Endothelial cell (in vitro differentiated cells): ENCODE results near the gene SPIN1. TPM values are rescaled to one million over a fixed set of nuclear protein-coding genes. Genes with fewer than 3 reads are reported as not detected.
"Not testable (repeated sequence)": the region's sequence is repeated elsewhere in the genome, so short reads cannot be mapped to it uniquely, and the experiment has no call there.

ENCODE experiments used
- DNase-seq: peaks from one replicate; pipeline ENCODE4 v3.0.0; 2021; ENCODE audit warnings: low spot score
- H3K27ac Mint-ChIP-seq: one replicate; pipeline ENCODE4 v1.8.0; 2021; ENCODE audit warnings: mixed read lengths, inconsistent platforms; ENCODE audit not compliant: unreplicated experiment
- H3K27me3 Mint-ChIP-seq: one replicate; pipeline ENCODE4 v1.8.0; 2021; ENCODE audit warnings: mild to moderate bottlenecking, moderate library complexity, mixed read lengths, inconsistent platforms; ENCODE audit not compliant: unreplicated experiment
- H3K36me3 Mint-ChIP-seq: one replicate; pipeline ENCODE4 v1.8.0; 2021; ENCODE audit warnings: mild to moderate bottlenecking, low read depth, mixed read lengths, inconsistent platforms; ENCODE audit not compliant: unreplicated experiment
- H3K4me1 Mint-ChIP-seq: one replicate; pipeline ENCODE4 v1.8.0; 2021; ENCODE audit warnings: mild to moderate bottlenecking, mixed read lengths, inconsistent platforms; ENCODE audit not compliant: unreplicated experiment
- H3K4me3 Mint-ChIP-seq: one replicate; pipeline ENCODE4 v1.8.0; 2021; ENCODE audit warnings: mild to moderate bottlenecking, mixed read lengths, inconsistent platforms; ENCODE audit not compliant: unreplicated experiment
- H3K9me3 Mint-ChIP-seq: one replicate; pipeline ENCODE4 v1.8.0; 2021; ENCODE audit warnings: mixed read lengths, inconsistent platforms; ENCODE audit not compliant: unreplicated experiment
- CTCF ChIP-seq: fragments of 200-600 bp; sonication (generic); IDR thresholded peaks from one replicate; pipeline ENCODE4 v1.5.0; 2021; ENCODE audit warnings: antibody characterized with exemption; ENCODE audit not compliant: unreplicated experiment
- total RNA-seq: library from RNA; stranded (reverse); fragmentation: NEBNext Ultra II Directional; extraction: Animal tissue kit (Norgen Biotek cat#: 25700); gene quantifications from one replicate; pipeline ENCODE4 v1.2.1, GENCODE V29; 2021; ENCODE audit not compliant: unreplicated experiment

SPIN1 gene
- total RNA-seq, 1 donor from 2014 or later = 97.3 TPM

- DNase-seq = no peak
- Mint-ChIP-seq H3K27ac (no peak overlapping the region), H3K9me3 (no peaks in the 10 kb centered on the region), H3K36me3 (peaks cover 3% of the 10 kb centered on the region), H3K4me1 (no peaks in the 10 kb centered on the region), H3K27me3 (peaks cover 4% of the 10 kb centered on the region), H3K4me3 (no peak overlapping the region)
- TF ChIP-seq CTCF = no peak
These were observed 33.1 kb upstream of the SPIN1 start for GRCh38 chr9:88355166-88355565.

GRCh38 chr9:88357250-88357649 lies 31.0 kb upstream of the SPIN1 start:
- H3K27me3 Mint-ChIP-seq, H3K27ac Mint-ChIP-seq, H3K4me3 Mint-ChIP-seq, DNase-seq, H3K4me1 Mint-ChIP-seq, H3K36me3 Mint-ChIP-seq, H3K9me3 Mint-ChIP-seq: not testable (repeated sequence)

GRCh38 chr9:88358723-88359122 lies 29.5 kb upstream of the SPIN1 start:
- H3K27me3 Mint-ChIP-seq = peaks cover 5% of the 10 kb centered on the region
- H3K4me3 Mint-ChIP-seq = no peak overlapping the region
- no peak for DNase-seq
- H3K4me1 Mint-ChIP-seq = no peaks in the 10 kb centered on the region
- no peaks in the 10 kb centered on the region for H3K9me3 Mint-ChIP-seq
- H3K27ac Mint-ChIP-seq = no peak overlapping the region
- peaks cover 3% of the 10 kb centered on the region for H3K36me3 Mint-ChIP-seq
- TF ChIP-seq CTCF = no peak

- H3K27ac Mint-ChIP-seq = no peak overlapping the region
- no peak for TF ChIP-seq CTCF
- DNase-seq = no peak
- peaks cover 5% of the 10 kb centered on the region for H3K27me3 Mint-ChIP-seq
- H3K36me3 Mint-ChIP-seq = no peaks in the 10 kb centered on the region
- H3K4me3 Mint-ChIP-seq = no peak overlapping the region
- H3K9me3 Mint-ChIP-seq = no peaks in the 10 kb centered on the region
- no peaks in the 10 kb centered on the region for H3K4me1 Mint-ChIP-seq
These were observed 28.3 kb upstream of the SPIN1 start for GRCh38 chr9:88359974-88360373.

- no peak for TF ChIP-seq CTCF
- Mint-ChIP-seq H3K4me1 (no peaks in the 10 kb centered on the region), H3K27ac (no peak overlapping the region), H3K36me3 (peaks cover 4% of the 10 kb centered on the region), H3K27me3 (peaks cover 5% of the 10 kb centered on the region), H3K9me3 (no peaks in the 10 kb centered on the region), H3K4me3 (no peak overlapping the region)
- DNase-seq = no peak
These were observed 25.6 kb upstream of the SPIN1 start for GRCh38 chr9:88362681-88363080.

GRCh38 chr9:88363661-88364060 lies 24.6 kb upstream of the SPIN1 start:
- TF ChIP-seq CTCF = no peak

More at GRCh38 chr9:88363661-88364060, 24.6 kb upstream of the SPIN1 start:
- Mint-ChIP-seq H3K9me3 (no peaks in the 10 kb centered on the region), H3K27me3 (peaks cover 4% of the 10 kb centered on the region), H3K4me1 (no peaks in the 10 kb centered on the region), H3K4me3 (no peak overlapping the region), H3K27ac (no peak overlapping the region), H3K36me3 (peaks cover 4% of the 10 kb centered on the region)
- DNase-seq = no peak
